Measurements from ENCODE around the gene PTPRT. TPM values are rescaled to one million over a fixed set of nuclear protein-coding genes. Genes with fewer than 3 reads are reported as not detected.

The PTPRT gene
- total RNA-seq, 1 experiment from 2014 or later = not detected

DNA sequence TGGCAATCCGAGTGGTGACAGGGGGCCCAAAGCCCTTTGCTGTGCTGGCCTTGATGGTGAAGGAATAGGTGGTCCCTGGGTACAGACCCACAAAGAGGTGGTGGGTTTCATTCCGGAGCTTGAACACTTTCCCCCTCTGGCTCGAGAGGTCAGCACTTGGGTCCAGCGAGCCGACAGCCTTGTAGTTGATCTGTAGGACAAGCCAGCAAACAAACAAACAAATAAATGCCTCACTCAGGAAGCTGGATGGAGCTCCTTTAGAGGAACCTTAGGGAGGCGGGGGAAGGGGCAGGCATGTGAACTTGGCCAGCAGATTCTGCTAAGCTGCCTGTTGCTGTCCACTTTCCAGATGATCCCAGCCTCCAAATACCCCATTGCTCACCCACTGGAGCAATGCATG is 837.6 kb downstream of the PTPRT start:
- Histone ChIP-seq H3K9me3 (ENCODE audit: control insufficient read depth in 1 of 2, insufficient read depth in 1 of 2, low read depth in 1 of 2, low read length in 2 of 2) (peaks cover 12 to 21% of the 10 kb centered on the region in 2 experiments; a peak in 2 of 4 replicates), H3K4me1 (ENCODE audit: control insufficient read depth in 1 of 2, insufficient read depth in 2 of 2, low read length in 2 of 2) (no peaks in the 10 kb centered on the region), H3K9ac (ENCODE audit: low read length) (no peak overlapping the region), H3K4me2 (ENCODE audit: low read length) (no peak overlapping the region), H4K20me1 (ENCODE audit: insufficient read depth) (no peaks in the 10 kb centered on the region), H3K79me2 (ENCODE audit: insufficient read depth, low read length) (no peaks in the 10 kb centered on the region), H3K36me3 (ENCODE audit: control insufficient read depth in 1 of 2, insufficient read depth in 2 of 2, low read length in 2 of 2) (no peaks in the 10 kb centered on the region), H3K27ac (ENCODE audit: low read depth, low read length) (no peak overlapping the region), H3K4me3 (replicated peaks in 1 of 2; ENCODE audit: low read depth in 1 of 2, low read length in 2 of 2) (no peak overlapping the region), H2AFZ (ENCODE audit: low read depth, low read length, poor library complexity, severe bottlenecking) (no peak overlapping the region), H3K27me3 (ENCODE audit: insufficient read depth, low read length) (no peaks in the 10 kb centered on the region), H3K9me2 (ENCODE audit: insufficient read depth) (no peaks in the 10 kb centered on the region)
- DNase-seq (ENCODE audit: low read depth, low spot score) (no peak), ATAC-seq (no peak)
- CTCF ChIA-PET = no interaction called here
- no peak for TF ChIP-seq ZNF274 (IDR thresholded peaks at IDR 0.05; ENCODE audit: low read depth, low read length)
- TF ChIP-seq, protein P1, sequence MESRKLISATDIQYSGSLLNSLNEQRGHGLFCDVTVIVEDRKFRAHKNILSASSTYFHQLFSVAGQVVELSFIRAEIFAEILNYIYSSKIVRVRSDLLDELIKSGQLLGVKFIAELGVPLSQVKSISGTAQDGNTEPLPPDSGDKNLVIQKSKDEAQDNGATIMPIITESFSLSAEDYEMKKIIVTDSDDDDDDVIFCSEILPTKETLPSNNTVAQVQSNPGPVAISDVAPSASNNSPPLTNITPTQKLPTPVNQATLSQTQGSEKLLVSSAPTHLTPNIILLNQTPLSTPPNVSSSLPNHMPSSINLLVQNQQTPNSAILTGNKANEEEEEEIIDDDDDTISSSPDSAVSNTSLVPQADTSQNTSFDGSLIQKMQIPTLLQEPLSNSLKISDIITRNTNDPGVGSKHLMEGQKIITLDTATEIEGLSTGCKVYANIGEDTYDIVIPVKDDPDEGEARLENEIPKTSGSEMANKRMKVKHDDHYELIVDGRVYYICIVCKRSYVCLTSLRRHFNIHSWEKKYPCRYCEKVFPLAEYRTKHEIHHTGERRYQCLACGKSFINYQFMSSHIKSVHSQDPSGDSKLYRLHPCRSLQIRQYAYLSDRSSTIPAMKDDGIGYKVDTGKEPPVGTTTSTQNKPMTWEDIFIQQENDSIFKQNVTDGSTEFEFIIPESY (IDR thresholded peaks at IDR 0.05; ENCODE audit: extremely low read depth, insufficient replicate concordance, low read length) = no peak
- no peak for TF ChIP-seq ELF1 (IDR thresholded peaks at IDR 0.05; ENCODE audit: borderline replicate concordance, low read depth)
- TF ChIP-seq SRF (IDR thresholded peaks at IDR 0.05; ENCODE audit: low read depth) = no peak
- TF ChIP-seq SIN3A (IDR thresholded peaks at IDR 0.05; ENCODE audit: low read depth) = no peak
- TF ChIP-seq TCF7L2 (IDR thresholded peaks at IDR 0.05; ENCODE audit: borderline replicate concordance, extremely low read depth, insufficient read depth, insufficient read length) = no peak
- TF ChIP-seq POLR2A (IDR thresholded peaks at IDR 0.05; ENCODE audit: borderline replicate concordance, extremely low read depth, insufficient read depth, insufficient read length) = no peak
- TF ChIP-seq CBX3 (IDR thresholded peaks at IDR 0.05; ENCODE audit: low read depth) = no peak
- no peak for TF ChIP-seq SP1 (IDR thresholded peaks at IDR 0.05; ENCODE audit: low read depth)
- TF ChIP-seq EGR1 (IDR thresholded peaks at IDR 0.05; ENCODE audit: low read depth) = no peak
- no peak for TF ChIP-seq ZFX (IDR thresholded peaks at IDR 0.05)
- TF ChIP-seq, protein P2, sequence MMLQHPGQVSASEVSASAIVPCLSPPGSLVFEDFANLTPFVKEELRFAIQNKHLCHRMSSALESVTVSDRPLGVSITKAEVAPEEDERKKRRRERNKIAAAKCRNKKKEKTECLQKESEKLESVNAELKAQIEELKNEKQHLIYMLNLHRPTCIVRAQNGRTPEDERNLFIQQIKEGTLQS (IDR thresholded peaks at IDR 0.05) = no peak
- no peak for TF ChIP-seq CEBPB (IDR thresholded peaks at IDR 0.05; ENCODE audit: low read depth)
- no peak for TF ChIP-seq EZH2 (IDR thresholded peaks at IDR 0.05)
- no peak for TF ChIP-seq POLR2AphosphoS5 (IDR thresholded peaks at IDR 0.05; ENCODE audit: low read depth, low read length)
- no peak for TF ChIP-seq RAD21 (IDR thresholded peaks at IDR 0.05; ENCODE audit: low read depth)
- TF ChIP-seq YY1 (IDR thresholded peaks at IDR 0.05; ENCODE audit: extremely low read depth, insufficient replicate concordance, low read depth, low read length) = no peak
- TF ChIP-seq FOSL1 (IDR thresholded peaks at IDR 0.05; ENCODE audit: low read depth) = no peak
- no TSS peak for BruUV-seq (replicated peaks)
- POLR2A ChIA-PET = no interaction called here
- intact Hi-C loops (cut with micrococcal nuclease) = no loop called here
- RAD21 ChIA-PET (ENCODE audit: low non-redundant PET in 1 of 2, low total read pairs in 2 of 2, uncharacterized antibody in 2 of 2, unreplicated experiment in 2 of 2) = no interaction called here

All from HCT116 (cell line).